Activated T-cell treated with anti-CD3 and anti-CD28 coated beads for 24 hours (primary cell): ENCODE results near the gene DOCK10.

Experiments
- DNase-seq: peaks from one replicate; pipeline ENCODE4 v3.0.0-alpha.2; 2020; ENCODE audit warnings: low read depth

DOCK10 gene

DNA sequence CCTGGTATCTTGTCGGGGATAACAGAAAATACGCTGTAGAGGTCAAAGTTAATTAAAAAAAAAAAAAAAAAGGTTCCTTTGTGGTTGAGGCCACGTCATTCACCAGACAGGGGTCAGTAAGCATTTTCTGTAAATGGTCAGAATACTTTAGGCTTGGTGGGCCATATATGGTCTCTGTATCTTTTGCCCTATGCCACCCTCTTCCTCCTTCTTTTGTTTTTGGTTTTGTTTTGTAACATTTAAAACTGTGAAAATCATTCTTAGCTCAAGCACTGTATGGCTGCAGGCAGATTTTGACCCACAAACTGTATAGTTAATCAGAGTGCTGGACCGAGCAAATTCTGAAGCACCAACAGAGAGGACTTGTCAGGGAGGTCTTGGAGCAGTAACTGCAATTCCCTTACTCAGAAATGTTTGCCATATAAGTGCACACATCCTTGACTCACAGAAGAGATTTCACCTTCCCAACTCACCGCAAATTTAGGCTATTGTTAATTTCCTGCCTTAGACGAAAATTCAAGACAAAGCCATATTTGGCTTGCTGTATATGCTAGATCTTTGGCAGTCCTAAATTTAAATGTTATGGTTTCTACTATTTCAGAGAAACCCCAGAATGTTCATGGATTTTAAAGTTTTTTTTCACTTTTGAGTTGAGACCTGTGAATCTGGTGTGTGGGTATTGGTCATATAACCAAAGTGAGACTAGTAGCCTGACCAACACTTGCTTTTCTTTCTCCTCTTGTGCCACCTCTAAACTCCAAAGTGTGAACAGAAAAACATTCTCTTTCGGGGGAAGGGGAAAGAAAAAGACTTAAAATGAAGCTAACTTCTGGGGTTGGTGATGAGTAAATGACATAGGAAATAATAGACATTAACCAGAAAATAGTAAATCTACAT lies 65.4 kb downstream of the DOCK10 start:
- DNase-seq = no peak

DNA sequence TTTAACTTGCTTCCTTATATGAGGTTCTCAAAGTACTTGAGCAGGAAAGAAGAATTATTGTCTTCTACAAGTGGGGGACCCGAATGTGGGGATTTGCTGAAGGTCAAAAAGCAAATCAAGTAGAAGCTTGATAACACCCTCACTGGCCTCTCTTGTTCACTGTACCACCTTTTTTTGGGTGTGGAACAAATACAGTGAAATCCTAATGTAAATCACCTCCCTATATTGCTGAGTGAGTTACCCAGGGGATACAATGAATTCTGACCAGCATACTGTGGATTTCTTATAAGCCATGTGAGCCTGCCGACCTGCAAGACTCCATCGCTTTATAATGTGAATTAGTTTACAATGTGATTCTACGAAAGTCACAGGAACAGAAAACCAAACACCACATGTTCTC lies 66.5 kb downstream of the DOCK10 start:
- no peak for DNase-seq

DNA sequence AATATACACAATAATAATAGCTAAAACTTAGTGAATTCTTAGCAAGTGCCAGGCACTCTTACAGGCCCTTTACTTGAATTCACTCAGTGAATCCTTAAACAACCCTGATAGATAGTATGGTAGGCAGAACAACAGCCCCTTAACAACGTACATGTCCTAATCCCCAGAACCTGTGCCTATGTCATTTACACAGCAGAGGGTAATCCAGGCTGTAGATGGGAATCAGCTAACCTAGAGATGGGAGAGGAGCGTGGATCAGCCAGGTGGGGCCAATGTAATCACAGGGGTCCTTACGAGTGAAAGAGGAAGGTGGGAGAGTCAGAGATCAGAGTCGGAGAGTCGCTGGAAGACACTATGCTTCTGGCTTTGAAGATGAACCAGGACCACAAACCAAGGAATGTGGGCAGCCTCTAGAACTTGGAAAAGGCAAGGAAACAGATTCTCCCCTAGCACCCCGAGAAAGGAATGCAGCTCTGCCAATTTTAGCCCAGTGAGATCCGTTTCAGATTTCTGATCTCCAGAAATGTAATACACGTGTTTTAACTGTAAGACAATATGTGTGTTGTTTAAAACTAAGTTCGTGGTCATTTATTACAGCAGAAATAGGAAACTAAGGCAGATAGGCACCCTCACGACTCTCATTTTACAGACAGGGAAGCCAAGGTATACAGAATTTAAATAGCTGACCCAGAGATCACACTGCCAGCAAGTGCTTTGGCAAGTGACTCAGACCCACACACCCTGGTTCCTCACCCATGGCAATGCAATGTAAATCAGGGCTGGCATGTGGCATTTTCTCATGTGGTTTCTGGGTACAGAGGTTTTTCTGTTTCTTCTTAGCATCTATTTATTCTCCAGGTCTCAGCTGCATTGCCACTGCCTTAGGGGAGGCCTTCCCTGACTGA lies 68.9 kb downstream of the DOCK10 start:
- no peak for DNase-seq

DNA sequence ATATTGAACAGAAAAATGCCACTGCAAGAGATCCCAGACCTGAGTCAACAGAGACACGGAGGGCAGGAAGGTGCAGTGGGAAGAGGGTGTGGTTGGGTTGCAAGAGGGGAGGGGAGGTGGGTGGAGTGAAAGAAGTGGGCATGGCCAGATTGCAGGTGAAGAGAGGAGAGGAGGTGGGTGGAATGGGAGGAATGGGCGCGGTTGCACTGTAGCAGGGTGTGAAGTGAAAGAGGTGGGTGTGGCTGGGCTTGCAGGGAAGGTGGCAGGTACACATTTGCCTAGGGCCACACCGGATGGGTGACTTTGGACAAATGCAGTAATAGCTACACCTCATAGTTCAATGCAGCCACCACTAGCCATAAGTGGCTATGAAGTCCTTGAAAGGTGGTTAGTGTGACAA lies 71.1 kb downstream of the DOCK10 start:
- DNase-seq = no peak

DNA sequence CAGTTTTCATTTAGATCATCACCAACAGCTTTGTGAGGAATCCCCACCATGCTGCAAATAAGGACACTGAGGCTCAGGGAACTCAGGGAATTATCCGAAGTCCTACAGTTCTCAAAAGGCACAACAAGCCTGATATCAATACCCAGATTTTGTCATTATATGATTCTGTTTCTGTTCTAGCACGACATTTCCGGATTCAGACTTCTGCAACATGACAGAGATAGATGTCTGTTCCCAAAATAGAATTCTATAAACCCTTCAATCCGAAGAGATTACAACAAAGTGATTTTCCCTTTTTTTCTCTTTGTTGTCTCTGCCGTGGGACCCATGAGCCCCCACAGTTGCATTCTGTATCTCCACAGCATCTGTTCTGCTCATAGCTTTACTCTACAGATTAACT lies 72.0 kb downstream of the DOCK10 start:
- no peak for DNase-seq

GRCh38 chr2:224969633-224970260 lies 72.5 kb downstream of the DOCK10 start:
- DNase-seq = no peak

GRCh38 chr2:224969095-224969494 lies 73.2 kb downstream of the DOCK10 start:
- no peak for DNase-seq

GRCh38 chr2:224968051-224968450 lies 74.2 kb downstream of the DOCK10 start:
- no peak for DNase-seq

- no peak for DNase-seq
Measured at GRCh38 chr2:224966613-224967012, 75.7 kb downstream of the DOCK10 start.

DNA sequence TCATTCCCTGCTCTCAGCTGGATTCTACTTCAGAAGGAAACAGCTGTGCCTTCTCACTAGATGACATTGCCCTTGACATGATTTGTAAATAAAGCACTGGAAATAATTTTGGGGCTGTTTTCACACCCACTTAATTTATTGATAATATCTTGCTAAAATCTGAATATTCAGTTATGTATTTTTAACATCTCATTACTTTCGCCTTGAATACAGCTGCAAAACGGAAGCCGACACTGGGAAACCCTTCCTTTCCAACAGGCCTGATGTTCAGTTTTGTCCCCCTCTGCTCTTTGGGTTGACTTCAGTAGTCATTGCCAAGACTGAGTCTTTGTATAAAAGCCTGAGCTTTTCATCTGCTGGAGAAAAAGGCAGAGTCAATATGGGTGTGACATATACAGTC lies 82.7 kb downstream of the DOCK10 start:
- DNase-seq = no peak

GRCh38 chr2:224958873-224959272 lies 83.4 kb downstream of the DOCK10 start:
- DNase-seq = no peak

GRCh38 chr2:224958462-224958857 lies 83.8 kb downstream of the DOCK10 start:
- DNase-seq = no peak

DNA sequence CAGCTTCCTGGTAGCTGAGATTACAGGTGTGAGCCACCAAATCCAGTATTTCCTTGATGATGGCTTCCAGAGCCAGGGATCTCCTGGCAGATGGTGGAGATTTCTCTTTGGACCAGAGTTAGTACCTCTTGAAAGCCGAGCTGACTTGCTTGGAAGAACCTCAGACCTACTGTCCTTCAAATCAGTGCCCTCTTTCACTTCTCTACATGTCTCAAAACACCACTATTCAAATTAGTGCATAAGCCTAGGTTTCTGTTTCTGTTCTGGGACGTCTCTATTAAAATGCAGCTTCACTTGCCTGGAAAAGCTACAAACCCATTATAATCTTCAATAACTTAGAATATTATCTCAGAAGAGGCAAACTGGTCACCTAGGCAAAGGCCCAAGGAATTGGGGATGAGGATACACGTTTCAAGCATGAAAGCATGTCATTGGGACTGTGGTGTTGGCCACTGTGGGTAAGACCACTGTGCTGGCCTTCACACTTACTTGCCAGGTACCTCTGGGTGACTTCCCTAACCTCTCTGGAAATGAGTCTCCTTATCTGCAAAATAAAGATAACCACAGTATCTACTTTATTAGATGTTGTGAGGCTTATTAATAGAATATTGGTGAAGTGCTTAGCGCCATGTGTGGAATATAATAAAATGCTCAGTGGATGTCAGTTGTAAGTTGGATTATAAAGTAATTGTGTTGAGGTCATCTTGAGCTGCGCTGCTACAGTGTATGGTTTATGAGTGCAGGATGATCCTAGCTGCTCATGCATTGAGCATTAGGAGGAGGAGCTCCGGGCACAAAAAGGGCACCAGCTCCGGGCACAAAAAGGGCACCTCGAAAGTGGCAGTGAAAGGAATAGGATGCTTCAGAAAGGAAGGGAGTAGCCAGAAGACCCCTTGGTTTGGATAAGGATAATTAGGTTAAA lies 84.5 kb downstream of the DOCK10 start:
- DNase-seq = no peak

DNA sequence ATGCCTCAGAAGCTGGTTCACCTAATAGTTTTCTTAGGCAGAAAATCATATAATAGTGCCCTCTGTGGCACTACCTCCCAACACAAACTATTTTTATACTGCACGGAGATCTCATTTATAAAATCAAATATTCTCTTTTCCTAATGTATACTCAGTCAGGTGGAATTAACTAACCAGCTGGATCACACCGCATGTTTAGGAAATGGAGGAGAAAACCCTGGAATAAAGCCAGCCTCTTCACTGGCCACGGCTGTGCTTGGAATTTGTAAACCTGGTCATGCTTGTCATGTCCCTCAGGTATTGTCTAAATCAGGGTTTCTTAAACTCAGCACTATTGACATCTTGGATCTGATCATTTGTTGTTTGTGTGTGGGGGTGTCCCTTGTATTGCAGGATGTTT lies 85.6 kb downstream of the DOCK10 start:
- DNase-seq = no peak

- no peak for DNase-seq
Measured at GRCh38 chr2:224954980-224955379, 87.3 kb downstream of the DOCK10 start.

DNA sequence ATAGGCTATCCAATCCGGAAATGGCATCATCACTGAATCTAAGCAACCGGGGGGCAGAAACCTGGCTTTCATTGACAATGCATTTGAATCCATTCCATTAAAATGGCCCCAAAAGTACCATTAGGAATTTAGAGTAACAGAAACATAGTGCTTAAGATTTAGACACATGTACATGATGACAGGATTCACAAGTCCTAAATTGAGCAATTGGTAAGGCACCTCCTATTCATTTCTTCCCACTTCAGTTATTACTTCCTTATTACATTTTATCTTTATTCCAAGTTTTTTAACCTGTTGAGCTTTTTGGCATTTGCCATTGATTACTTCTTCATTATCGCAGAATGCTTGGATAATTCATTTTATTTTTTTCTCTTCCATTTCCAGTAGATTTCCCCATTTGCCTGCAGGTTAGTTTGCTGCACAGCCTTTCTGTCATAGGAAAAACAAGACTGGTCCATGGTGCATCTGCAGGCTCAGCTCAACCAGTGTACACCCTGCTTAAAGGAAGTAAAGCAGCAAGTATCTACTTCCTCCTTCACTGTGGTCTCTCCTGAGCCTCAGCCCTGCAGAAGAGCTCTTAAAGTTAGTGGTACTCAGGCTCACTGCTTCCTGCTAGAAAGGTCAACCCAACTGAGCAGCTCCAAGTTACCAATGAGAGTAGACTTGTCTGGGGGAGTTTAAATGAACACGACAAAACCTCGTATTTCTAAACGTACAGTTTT lies 89.2 kb downstream of the DOCK10 start:
- DNase-seq = no peak

GRCh38 chr2:224951723-224952481 lies 90.4 kb downstream of the DOCK10 start:
- no peak for DNase-seq

DNA sequence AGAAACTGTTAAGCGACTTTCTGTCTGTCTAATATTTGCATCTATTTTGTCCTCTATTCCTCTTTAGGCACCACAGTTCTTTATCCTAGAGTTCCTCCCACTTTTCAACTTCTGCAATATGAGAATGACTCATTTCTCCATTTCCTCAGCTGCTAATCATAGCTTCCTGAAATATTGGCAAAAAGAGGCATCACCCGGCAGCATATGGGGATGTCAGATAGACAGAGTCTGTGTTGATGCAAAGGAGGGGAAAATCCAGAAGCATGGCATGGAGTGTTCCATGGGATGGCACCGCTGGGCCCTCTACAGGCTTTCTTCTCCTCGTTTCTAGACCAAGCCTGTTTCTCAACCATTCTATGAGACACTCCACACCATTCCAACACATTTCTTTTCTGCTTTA lies 93.4 kb downstream of the DOCK10 start:
- DNase-seq = no peak

- no peak for DNase-seq
Measured at GRCh38 chr2:224948005-224948404, 94.3 kb downstream of the DOCK10 start.

GRCh38 chr2:224947566-224947965 lies 94.7 kb downstream of the DOCK10 start:
- no peak for DNase-seq
